Measurements from ENCODE around the gene CIDEB. TPM values are rescaled to one million over a fixed set of nuclear protein-coding genes. Genes with fewer than 3 reads are reported as not detected.
A peak's percentile ranks its signal among the peaks of the same experiment; 100 is the strongest.

Gene CIDEB
- total and polyA plus RNA-seq, 8 donors = 6.3 to 15.0 (median 9.6) TPM

DNA sequence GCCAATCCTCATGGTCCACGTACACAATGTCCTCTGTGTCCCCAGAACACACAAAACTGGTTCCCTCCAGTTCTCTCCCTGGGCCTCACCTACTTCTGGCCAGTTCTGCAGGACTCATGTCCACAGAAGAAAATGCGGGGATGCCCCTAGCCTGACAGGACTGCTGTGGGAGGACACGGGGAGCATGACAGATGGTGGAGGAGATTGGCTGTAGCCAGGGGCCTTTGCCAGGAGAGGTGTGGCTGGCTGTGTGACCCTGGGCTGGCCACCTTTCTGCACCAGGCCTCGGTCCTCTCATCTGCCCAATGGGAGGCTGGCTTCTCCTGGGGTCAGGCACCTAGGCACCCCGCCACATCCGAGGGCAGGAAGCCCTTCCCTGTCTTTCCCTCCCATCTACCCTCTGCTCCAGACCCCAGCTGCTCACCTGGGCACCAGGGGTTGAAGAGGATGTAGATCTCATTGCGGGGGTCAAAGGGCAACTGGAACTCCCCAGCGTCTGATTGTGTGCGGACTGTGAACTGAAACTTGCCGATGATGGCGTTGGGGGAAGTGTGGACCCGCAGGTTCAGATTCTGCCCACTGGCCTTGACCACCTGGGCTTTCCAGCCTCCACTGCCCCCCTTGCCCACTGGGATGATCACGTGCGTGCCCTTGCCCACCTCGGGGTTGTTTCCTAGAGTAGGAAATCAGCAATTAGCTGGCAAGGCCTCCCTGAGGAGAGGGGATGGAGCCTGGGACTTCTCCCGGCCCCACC is 47.6 kb downstream of the CIDEB start:
- peak overlapping the region in 3 of 4 donors; percentile 61 to 78 (median 64) for H3K27ac ChIP-seq
- no peaks in the 10 kb centered on the region for H3K4me1 ChIP-seq
- H3K4me3 ChIP-seq = no peak overlapping the region
- 72% methylated on average over 16 of the region's 16 CpGs for WGBS, 2 donors
- H3K36me3 ChIP-seq = no peaks in the 10 kb centered on the region
- no peaks in the 10 kb centered on the region for H3K27me3 ChIP-seq
- DNase-seq (peak in 2 of 6 donors; percentile 32 to 60), FAIRE-seq (no peak), ATAC-seq (peak; percentile 27 to 76 (median 62))
- TF ChIP-seq, protein P1, sequence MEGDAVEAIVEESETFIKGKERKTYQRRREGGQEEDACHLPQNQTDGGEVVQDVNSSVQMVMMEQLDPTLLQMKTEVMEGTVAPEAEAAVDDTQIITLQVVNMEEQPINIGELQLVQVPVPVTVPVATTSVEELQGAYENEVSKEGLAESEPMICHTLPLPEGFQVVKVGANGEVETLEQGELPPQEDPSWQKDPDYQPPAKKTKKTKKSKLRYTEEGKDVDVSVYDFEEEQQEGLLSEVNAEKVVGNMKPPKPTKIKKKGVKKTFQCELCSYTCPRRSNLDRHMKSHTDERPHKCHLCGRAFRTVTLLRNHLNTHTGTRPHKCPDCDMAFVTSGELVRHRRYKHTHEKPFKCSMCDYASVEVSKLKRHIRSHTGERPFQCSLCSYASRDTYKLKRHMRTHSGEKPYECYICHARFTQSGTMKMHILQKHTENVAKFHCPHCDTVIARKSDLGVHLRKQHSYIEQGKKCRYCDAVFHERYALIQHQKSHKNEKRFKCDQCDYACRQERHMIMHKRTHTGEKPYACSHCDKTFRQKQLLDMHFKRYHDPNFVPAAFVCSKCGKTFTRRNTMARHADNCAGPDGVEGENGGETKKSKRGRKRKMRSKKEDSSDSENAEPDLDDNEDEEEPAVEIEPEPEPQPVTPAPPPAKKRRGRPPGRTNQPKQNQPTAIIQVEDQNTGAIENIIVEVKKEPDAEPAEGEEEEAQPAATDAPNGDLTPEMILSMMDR (IDR thresholded peaks at IDR 0.05) = no peak
- H3K9me3 ChIP-seq = no peaks in the 10 kb centered on the region
- intact Hi-C loops (cut with DNase I) = no loop called here

DNA sequence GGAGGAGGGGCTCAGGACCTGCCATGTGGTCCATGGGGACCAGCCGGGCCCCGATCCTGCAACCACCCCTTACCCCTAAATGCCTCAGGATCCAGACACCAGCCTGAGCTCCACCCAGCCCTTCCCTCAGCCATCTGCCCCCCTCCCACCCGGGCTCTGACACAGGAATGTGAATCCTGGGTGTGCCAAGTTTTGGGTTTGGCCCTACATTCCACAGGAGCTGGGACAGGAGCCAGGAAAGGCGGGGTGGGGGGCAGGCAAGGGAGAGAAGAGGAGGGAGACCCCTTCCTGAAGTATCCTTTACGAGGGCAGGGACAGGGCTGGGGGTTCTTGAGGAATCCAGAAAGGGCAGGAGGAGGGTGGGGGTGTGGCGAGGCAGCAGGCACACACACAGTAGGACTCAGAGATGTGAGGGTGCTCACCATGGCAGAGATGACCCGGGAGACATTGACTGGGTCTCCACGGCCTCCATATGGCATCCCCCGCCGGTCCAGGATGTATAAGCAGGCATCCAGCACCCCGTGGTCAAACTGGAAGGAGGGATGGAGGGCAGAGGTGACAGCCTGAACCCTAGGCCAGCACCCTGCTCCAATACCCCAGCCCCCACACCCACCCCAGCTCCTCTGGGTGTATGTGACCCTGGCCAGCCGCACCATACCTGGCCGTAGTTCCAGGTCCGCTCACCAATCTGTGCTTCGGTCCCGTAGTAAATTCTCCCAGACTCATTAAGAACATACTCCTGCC is 48.3 kb downstream of the CIDEB start:
- no peak for FAIRE-seq
- no peaks in the 10 kb centered on the region for H3K4me1 ChIP-seq
- intact Hi-C loops (cut with DNase I) = no loop called here
- 62 to 67% methylated on average over 15 to 16 of the region's 16 CpGs for WGBS, 2 donors
- no peaks in the 10 kb centered on the region for H3K36me3 ChIP-seq
- H3K4me3 ChIP-seq = no peak overlapping the region
- peak in 4 of 6 donors; percentile 70 to 86 (median 80) for DNase-seq
- H3K9me3 ChIP-seq = no peaks in the 10 kb centered on the region
- no peaks in the 10 kb centered on the region for H3K27me3 ChIP-seq
- peak overlapping the region; percentile 44 to 78 (median 62) for H3K27ac ChIP-seq
- peak; percentile 14 to 79 (median 62) for ATAC-seq
- TF ChIP-seq, protein P1 (IDR thresholded peaks at IDR 0.05) = no peak

DNA sequence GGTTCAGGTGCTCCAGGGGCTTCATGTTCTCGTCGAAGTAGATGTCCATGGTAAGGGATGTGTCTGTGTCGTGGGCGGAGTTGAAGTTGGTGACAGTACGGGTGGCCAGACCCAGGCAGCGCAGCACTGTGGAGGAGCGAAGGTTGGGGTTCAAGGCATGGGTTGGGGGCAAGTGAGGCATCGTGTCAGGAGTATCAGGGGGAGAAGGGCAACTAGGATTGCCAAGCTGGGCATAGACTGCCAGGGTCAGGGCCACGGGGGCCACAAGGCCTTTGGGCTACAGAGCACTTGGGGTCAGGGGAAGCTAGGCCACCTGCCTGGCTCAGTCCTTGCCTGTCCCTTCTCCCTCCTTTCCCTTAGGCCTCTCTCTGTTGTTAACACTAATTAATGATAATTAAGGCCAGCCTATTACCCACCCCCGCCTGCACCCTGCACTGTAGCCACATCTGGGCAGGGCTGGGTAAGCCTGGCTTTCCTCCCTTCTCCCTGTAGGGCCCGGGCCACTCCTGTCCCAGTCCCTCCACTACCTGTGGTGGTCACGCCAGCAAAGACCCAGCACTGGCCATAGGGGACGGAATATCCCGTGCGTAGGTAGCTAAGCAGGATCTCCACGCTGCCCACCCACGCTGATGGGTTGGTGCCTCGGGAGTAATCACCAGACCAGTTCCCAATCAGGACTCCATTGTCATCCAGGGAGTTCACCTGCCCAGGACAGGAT is 49.1 kb downstream of the CIDEB start:
- intact Hi-C loops (cut with DNase I) = no loop called here
- ATAC-seq (peak in 1 of 4 donors; percentile 5), DNase-seq (peak in 2 of 6 donors; percentile 35 to 42), FAIRE-seq (no peak)
- Histone ChIP-seq H3K9me3 (no peaks in the 10 kb centered on the region), H3K27ac (peak overlapping the region in 3 of 4 donors; percentile 61 to 78 (median 64)), H3K4me3 (no peak overlapping the region), H3K4me1 (no peaks in the 10 kb centered on the region), H3K36me3 (no peaks in the 10 kb centered on the region), H3K27me3 (no peaks in the 10 kb centered on the region)
- WGBS, 2 donors = 82 to 90% methylated on average over 18 of the region's 18 CpGs
- TF ChIP-seq, protein P1 (IDR thresholded peaks at IDR 0.05) = no peak

DNA sequence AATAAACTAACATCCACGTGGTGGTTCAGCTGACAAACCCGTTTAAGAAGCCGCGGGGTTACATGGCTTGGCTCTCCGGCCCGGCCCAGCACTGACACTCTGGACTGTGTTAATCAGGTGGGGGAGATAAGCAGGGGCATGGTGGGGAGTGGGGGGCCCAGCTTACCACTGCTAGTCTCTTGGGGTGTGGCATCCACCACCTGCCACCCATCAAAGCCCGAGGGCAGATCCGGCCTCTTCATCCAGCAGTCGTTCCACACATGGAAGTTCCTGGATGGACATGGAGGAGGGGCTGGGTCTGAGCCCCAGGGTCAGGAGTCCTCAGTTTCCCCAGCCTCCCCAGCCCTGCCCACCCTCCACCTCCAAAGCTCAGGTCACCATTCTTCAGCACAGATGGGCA is 49.7 kb downstream of the CIDEB start:
- H3K4me3 ChIP-seq = no peak overlapping the region
- no peaks in the 10 kb centered on the region for H3K4me1 ChIP-seq
- H3K36me3 ChIP-seq = no peaks in the 10 kb centered on the region
- ATAC-seq (no peak), FAIRE-seq (no peak), DNase-seq (peak in 1 of 6 donors; percentile 20)
- intact Hi-C loops (cut with DNase I) = no loop called here
- H3K9me3 ChIP-seq = no peaks in the 10 kb centered on the region
- no peaks in the 10 kb centered on the region for H3K27me3 ChIP-seq
- WGBS, 2 donors = 84 to 90% methylated on average over 9 of the region's 9 CpGs
- TF ChIP-seq, protein P1 (IDR thresholded peaks at IDR 0.05) = no peak
- H3K27ac ChIP-seq = no peak overlapping the region
